HG03139 (cell line): ENCODE measurements around the gene LCE1F.

ENCODE experiments used
- ATAC-seq: cut with Tn5 transposase; IDR thresholded peaks from one replicate; pipeline ENCODE4 v1.9.1; 2021; ENCODE audit not compliant: unreplicated experiment

The LCE1F gene

GRCh38 chr1:152770411-152770810 is 4.5 kb upstream of the LCE1F start:
- ATAC-seq, result no peak

- ATAC-seq, result no peak
Measured at GRCh38 chr1:152776361-152776760, 1.4 kb downstream of the LCE1F start.

GRCh38 chr1:152777510-152778137 is 2.7 kb downstream of the LCE1F start:
- no peak for ATAC-seq

GRCh38 chr1:152783095-152783494 is 8.2 kb downstream of the LCE1F start:
- no peak for ATAC-seq

- ATAC-seq, result no peak
Measured at GRCh38 chr1:152786077-152786476, 11.1 kb downstream of the LCE1F start, which contains the start of gene LCE1E. Gene LCE1E (plus strand): TSS chr1:152786257. CDS start chr1:152787300, 1,043 bp downstream.

- no peak for ATAC-seq
Measured at GRCh38 chr1:152795686-152796085, 20.7 kb downstream of the LCE1F start.

GRCh38 chr1:152796421-152796820 is 21.5 kb downstream of the LCE1F start, which contains the start of gene LCE1D:
Gene LCE1D (plus strand): TSS chr1:152796721. CDS start chr1:152797795, 1,074 bp downstream.
- no peak for ATAC-seq

- ATAC-seq, result no peak
Measured at GRCh38 chr1:152801333-152801732, 26.4 kb downstream of the LCE1F start.

GRCh38 chr1:152806576-152806975 is 31.6 kb downstream of the LCE1F start, which contains the start of gene LCE1C:
Gene LCE1C (minus strand): TSS chr1:152806651. CDS start chr1:152805478, 1,173 bp downstream.
- ATAC-seq, result no peak

- ATAC-seq, result no peak
Measured at GRCh38 chr1:152811050-152811449, 36.1 kb downstream of the LCE1F start.

GRCh38 chr1:152811671-152812070 is 36.7 kb downstream of the LCE1F start, which contains the start of gene LCE1B:
Gene LCE1B (plus strand): TSS chr1:152811971. CDS start chr1:152812447, 476 bp downstream.
- no peak for ATAC-seq

GRCh38 chr1:152817309-152817708 is 42.4 kb downstream of the LCE1F start:
- no peak for ATAC-seq

- no peak for ATAC-seq
Measured at GRCh38 chr1:152823294-152823693, 48.4 kb downstream of the LCE1F start.

GRCh38 chr1:152824964-152825363 is 50.0 kb downstream of the LCE1F start:
- ATAC-seq, result no peak
